Liver (tissue), 9 donors: ENCODE data around the gene RUNX1. TPM values are rescaled to one million over a fixed set of nuclear protein-coding genes. Genes with fewer than 3 reads are reported as not detected.

Experiments used
- DNase-seq: peaks from one replicate; pipeline ENCODE4 v3.0.0-alpha.2; 2017; ENCODE audit warnings: low spot score
- H3K27ac ChIP-seq, 2 donors: one replicate each; pipeline ENCODE4 v1.7.0; 2013; ENCODE audit warnings: inconsistent platforms in 2 of 2, low read length in 2 of 2, control low read depth in 1 of 2, low read depth in 1 of 2, mild to moderate bottlenecking in 1 of 2
- H3K27me3 ChIP-seq, 4 donors: one replicate each; pipeline versions ENCODE4 v1.6.1 to v1.7.0; 2013; ENCODE audit warnings: low read length in 3 of 4, inconsistent platforms in 1 of 4, mild to moderate bottlenecking in 1 of 4, moderate library complexity in 1 of 4; ENCODE audit not compliant: control insufficient read depth in 4 of 4, insufficient read depth in 4 of 4
- H3K36me3 ChIP-seq, 4 donors: one replicate each; pipeline versions ENCODE4 v1.6.1 to v1.7.0; 2013; ENCODE audit warnings: low read length in 3 of 4, mild to moderate bottlenecking in 3 of 4, low read depth in 1 of 4, moderate library complexity in 1 of 4; ENCODE audit not compliant: control insufficient read depth in 4 of 4, insufficient read depth in 3 of 4
- H3K4me1 ChIP-seq, 4 donors: one replicate each; pipeline versions ENCODE4 v1.6.1 to v1.7.0; 2013; ENCODE audit warnings: low read length in 3 of 4, mild to moderate bottlenecking in 3 of 4, moderate library complexity in 1 of 4; ENCODE audit not compliant: control insufficient read depth in 4 of 4, insufficient read depth in 4 of 4
- H3K4me3 ChIP-seq, 3 donors: one replicate each; pipeline versions ENCODE4 v1.6.1 to v1.7.0; 2013; ENCODE audit warnings: low read length in 3 of 3, control low read depth in 1 of 3, low read depth in 1 of 3, mild to moderate bottlenecking in 1 of 3
- H3K9ac ChIP-seq, 2 donors: one replicate each; pipeline ENCODE4 v1.7.0; 2013; ENCODE audit warnings: low read length in 2 of 2, mild to moderate bottlenecking in 2 of 2, moderate library complexity in 2 of 2, control low read depth in 1 of 2, low read depth in 1 of 2
- H3K9me3 ChIP-seq, 4 donors: one replicate each; pipeline versions ENCODE4 v1.6.1 to v1.7.0; 2013; ENCODE audit warnings: low read length in 3 of 4; ENCODE audit not compliant: control insufficient read depth in 4 of 4
- EGR1 ChIP-seq, 2 donors: IDR thresholded peaks; 2 replicates each; pipeline ENCODE4 v1.6.1; 2016 to 2018; ENCODE audit warnings: antibody characterized with exemption in 2 of 2, low read depth in 2 of 2
- FOXA1 ChIP-seq: IDR thresholded peaks from 2 replicates; pipeline ENCODE4 v1.6.1; 2016; ENCODE audit warnings: antibody characterized with exemption
- GABPA ChIP-seq, 2 donors: IDR thresholded peaks in 1 of 2; conservative IDR thresholded peaks in 1 of 2; 2 replicates each; pipeline ENCODE4 v1.6.1; 2016; ENCODE audit warnings: antibody characterized with exemption in 2 of 2, mild to moderate bottlenecking in 1 of 2, moderate library complexity in 1 of 2
- HNF4G ChIP-seq: IDR thresholded peaks from 2 replicates; pipeline ENCODE4 v1.6.1; 2016; ENCODE audit warnings: antibody characterized with exemption
- NR2F2 ChIP-seq: IDR thresholded peaks from 2 replicates; pipeline ENCODE4 v1.6.1; 2016; ENCODE audit warnings: antibody characterized with exemption
- RAD21 ChIP-seq, 2 donors: IDR thresholded peaks; 2 replicates each; pipeline ENCODE4 v1.6.1; 2016; ENCODE audit warnings: antibody characterized with exemption in 2 of 2, mild to moderate bottlenecking in 2 of 2
- TAF1 ChIP-seq: conservative IDR thresholded peaks from 2 replicates; pipeline ENCODE4 v1.6.1; 2016; ENCODE audit warnings: antibody characterized with exemption, mild to moderate bottlenecking
- WGBS: extraction: QIAGEN DNeasy Blood & Tissue Kit; methylation state at CpG from one replicate; pipeline ENCODE4 v1.1.7; 2013; 5-methylcytosine and 5-hydroxymethylcytosine counted together
- polyA plus RNA-seq, 2 donors: library from polyadenylated mRNA; stranded (reverse) in 1 of 2; unstranded in 1 of 2; fragments of 200-250 nt in 1 of 2; fragments of >200 nt in 1 of 2; fragmentation: Nextera tagmentation in 1 of 2; extraction: Ambion mirVana in 1 of 2; gene quantifications; one replicate each; pipeline versions ENCODE4 v1.2.1 to v1.2.3, GENCODE V29; 2013 to 2015
- total RNA-seq, 2 donors: library from RNA; depleted of rRNA; stranded (reverse); fragments of >200 nt; gene quantifications; one replicate each; pipeline ENCODE4 v1.2.3, GENCODE V29; 2014
- TF ChIP-seq, protein P1 (sequence below): IDR thresholded peaks from 2 replicates; pipeline ENCODE4 v1.6.1; 2016; ENCODE audit warnings: antibody characterized with exemption, mild to moderate bottlenecking
- TF ChIP-seq, protein P2 (sequence below): fragments of 150-350 bp; IDR thresholded peaks from 2 replicates; pipeline ENCODE4 v1.5.1; 2017; ENCODE audit warnings: improper control_type of control experiment, low read depth, low read length; ENCODE audit not compliant: missing input control
- TF ChIP-seq, protein P3 (sequence below): IDR thresholded peaks from 2 replicates; pipeline ENCODE4 v1.6.1; 2016; ENCODE audit warnings: antibody characterized with exemption
- TF ChIP-seq, protein P4 (sequence below): IDR thresholded peaks from 2 replicates; pipeline ENCODE4 v1.6.1; 2016; ENCODE audit warnings: antibody characterized with exemption
- donor health status: healthy.
- donor health status: healthy.
- donor health status: healthy.
- donor health status: healthy.
- donor health status: healthy.

The RUNX1 gene
- total and polyA plus RNA-seq, 4 donors = 0.98 to 7.2 (median 3.1) TPM

DNA sequence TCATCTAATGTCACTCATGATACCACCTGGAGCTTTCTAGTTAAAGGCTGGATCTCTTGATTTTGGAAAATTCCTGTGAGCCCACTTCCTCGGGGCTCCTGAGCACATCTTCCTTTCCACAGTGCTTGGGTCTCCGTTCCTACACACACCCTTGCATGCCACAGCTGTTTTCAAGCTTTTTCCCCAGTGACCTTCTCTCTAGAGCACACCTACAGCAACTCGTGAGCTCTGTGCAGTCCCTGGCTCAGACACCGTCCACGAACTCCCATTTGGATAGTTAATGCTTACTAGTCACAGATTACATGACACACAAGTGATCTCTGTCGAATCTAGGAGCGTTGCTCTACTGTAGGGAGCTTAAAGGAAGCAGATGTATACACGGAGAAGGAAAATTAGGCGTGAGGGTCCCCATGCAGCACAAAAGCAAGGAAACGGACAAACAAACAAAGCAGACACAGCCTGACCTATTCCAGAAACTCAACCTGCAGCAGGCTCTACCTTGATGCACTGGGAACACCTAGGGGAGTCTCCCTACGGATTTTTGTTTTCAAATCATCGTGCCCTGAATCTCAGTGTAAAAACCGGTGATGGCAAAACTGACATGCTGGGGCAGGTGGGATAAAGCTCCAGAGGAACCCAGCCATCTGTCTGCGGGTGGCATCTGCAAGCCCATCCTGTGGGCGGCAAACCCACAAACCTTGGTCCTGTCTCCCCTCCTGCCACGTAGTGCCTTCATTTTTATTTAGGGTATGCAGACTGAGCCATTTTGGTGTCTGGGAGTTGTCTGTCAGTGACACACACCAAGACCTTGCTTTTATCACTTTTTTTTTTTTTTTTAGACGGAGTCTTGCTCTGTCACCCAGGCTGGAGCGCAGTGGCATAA, 177.8 kb downstream of the RUNX1 start:
- peaks cover 0 to 15% (median 4%) of the 10 kb centered on the region in 4 donors for H3K36me3 ChIP-seq
- H3K4me1 ChIP-seq = no peaks in the 10 kb centered on the region
- DNase-seq = no peak
- H3K27me3 ChIP-seq = no peaks in the 10 kb centered on the region
- 88% methylated on average over 18 of the region's 18 CpGs for WGBS
- no peak overlapping the region for H3K27ac ChIP-seq
- no peak overlapping the region for H3K4me3 ChIP-seq
- H3K9me3 ChIP-seq = no peaks in the 10 kb centered on the region
- no peak overlapping the region for H3K9ac ChIP-seq
- no peak for TF ChIP-seq HNF4G
- no peak for TF ChIP-seq TAF1
- TF ChIP-seq, protein P1, sequence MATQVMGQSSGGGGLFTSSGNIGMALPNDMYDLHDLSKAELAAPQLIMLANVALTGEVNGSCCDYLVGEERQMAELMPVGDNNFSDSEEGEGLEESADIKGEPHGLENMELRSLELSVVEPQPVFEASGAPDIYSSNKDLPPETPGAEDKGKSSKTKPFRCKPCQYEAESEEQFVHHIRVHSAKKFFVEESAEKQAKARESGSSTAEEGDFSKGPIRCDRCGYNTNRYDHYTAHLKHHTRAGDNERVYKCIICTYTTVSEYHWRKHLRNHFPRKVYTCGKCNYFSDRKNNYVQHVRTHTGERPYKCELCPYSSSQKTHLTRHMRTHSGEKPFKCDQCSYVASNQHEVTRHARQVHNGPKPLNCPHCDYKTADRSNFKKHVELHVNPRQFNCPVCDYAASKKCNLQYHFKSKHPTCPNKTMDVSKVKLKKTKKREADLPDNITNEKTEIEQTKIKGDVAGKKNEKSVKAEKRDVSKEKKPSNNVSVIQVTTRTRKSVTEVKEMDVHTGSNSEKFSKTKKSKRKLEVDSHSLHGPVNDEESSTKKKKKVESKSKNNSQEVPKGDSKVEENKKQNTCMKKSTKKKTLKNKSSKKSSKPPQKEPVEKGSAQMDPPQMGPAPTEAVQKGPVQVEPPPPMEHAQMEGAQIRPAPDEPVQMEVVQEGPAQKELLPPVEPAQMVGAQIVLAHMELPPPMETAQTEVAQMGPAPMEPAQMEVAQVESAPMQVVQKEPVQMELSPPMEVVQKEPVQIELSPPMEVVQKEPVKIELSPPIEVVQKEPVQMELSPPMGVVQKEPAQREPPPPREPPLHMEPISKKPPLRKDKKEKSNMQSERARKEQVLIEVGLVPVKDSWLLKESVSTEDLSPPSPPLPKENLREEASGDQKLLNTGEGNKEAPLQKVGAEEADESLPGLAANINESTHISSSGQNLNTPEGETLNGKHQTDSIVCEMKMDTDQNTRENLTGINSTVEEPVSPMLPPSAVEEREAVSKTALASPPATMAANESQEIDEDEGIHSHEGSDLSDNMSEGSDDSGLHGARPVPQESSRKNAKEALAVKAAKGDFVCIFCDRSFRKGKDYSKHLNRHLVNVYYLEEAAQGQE = no peak
- TF ChIP-seq RAD21 (IDR thresholded peaks at IDR 0.05) = no peak
- TF ChIP-seq, protein P2, sequence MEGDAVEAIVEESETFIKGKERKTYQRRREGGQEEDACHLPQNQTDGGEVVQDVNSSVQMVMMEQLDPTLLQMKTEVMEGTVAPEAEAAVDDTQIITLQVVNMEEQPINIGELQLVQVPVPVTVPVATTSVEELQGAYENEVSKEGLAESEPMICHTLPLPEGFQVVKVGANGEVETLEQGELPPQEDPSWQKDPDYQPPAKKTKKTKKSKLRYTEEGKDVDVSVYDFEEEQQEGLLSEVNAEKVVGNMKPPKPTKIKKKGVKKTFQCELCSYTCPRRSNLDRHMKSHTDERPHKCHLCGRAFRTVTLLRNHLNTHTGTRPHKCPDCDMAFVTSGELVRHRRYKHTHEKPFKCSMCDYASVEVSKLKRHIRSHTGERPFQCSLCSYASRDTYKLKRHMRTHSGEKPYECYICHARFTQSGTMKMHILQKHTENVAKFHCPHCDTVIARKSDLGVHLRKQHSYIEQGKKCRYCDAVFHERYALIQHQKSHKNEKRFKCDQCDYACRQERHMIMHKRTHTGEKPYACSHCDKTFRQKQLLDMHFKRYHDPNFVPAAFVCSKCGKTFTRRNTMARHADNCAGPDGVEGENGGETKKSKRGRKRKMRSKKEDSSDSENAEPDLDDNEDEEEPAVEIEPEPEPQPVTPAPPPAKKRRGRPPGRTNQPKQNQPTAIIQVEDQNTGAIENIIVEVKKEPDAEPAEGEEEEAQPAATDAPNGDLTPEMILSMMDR = no peak
- TF ChIP-seq FOXA1 = no peak
- no peak for TF ChIP-seq EGR1 (IDR thresholded peaks at IDR 0.05; ENCODE audit: low read depth in 2 of 2)
- TF ChIP-seq NR2F2 = no peak
- TF ChIP-seq, protein P3, sequence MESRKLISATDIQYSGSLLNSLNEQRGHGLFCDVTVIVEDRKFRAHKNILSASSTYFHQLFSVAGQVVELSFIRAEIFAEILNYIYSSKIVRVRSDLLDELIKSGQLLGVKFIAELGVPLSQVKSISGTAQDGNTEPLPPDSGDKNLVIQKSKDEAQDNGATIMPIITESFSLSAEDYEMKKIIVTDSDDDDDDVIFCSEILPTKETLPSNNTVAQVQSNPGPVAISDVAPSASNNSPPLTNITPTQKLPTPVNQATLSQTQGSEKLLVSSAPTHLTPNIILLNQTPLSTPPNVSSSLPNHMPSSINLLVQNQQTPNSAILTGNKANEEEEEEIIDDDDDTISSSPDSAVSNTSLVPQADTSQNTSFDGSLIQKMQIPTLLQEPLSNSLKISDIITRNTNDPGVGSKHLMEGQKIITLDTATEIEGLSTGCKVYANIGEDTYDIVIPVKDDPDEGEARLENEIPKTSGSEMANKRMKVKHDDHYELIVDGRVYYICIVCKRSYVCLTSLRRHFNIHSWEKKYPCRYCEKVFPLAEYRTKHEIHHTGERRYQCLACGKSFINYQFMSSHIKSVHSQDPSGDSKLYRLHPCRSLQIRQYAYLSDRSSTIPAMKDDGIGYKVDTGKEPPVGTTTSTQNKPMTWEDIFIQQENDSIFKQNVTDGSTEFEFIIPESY = no peak
- TF ChIP-seq, protein P4, sequence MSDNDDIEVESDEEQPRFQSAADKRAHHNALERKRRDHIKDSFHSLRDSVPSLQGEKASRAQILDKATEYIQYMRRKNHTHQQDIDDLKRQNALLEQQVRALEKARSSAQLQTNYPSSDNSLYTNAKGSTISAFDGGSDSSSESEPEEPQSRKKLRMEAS = no peak

DNA sequence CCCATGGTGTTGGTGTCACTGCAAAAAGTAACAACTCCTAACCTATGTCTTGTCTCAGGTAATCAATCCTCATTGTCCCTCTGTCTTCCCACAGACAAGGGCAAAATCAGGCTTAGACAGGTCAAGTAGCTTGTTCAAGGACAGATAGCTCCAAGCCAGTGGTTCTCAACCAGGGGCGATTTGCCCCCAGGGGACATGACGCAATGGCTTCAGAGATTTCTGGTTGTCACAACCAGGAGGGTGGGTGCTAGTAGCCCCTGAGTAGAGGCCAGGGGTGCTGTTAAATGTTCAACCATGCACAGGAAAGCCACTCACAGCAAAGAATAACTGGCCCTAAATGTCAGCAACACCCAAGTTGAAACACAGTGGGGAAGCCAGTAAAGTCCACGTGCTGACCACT, 178.9 kb downstream of the RUNX1 start:
- no peak for DNase-seq
- H3K27ac ChIP-seq = no peak overlapping the region
- no peaks in the 10 kb centered on the region for H3K27me3 ChIP-seq
- no peak overlapping the region for H3K9ac ChIP-seq
- TF ChIP-seq EGR1 (IDR thresholded peaks at IDR 0.05; ENCODE audit: low read depth in 2 of 2) (no peak), RAD21 (IDR thresholded peaks at IDR 0.05) (no peak), HNF4G (no peak), GABPA (IDR thresholded peaks at IDR 0.05 in 1 of 2, conservative IDR thresholded peaks at IDR 0.05 in 1 of 2) (no peak)
- peaks cover 0 to 6% (median under 1%) of the 10 kb centered on the region in 4 donors for H3K4me1 ChIP-seq
- no peak overlapping the region for H3K4me3 ChIP-seq
- 90% methylated on average over 3 of the region's 3 CpGs for WGBS
- H3K36me3 ChIP-seq = peaks cover 0 to 10% (median 3%) of the 10 kb centered on the region in 4 donors
- no peaks in the 10 kb centered on the region for H3K9me3 ChIP-seq
